ENCODE measurements around the gene IMMT. TPM values are rescaled to one million over a fixed set of nuclear protein-coding genes. Genes with fewer than 3 reads are reported as not detected.

IMMT gene
- polyA plus RNA-seq, 1 donor (not counting 4 experiments of a cell fraction or from before 2014, with no cell fraction given) = 91.5 TPM

DNA sequence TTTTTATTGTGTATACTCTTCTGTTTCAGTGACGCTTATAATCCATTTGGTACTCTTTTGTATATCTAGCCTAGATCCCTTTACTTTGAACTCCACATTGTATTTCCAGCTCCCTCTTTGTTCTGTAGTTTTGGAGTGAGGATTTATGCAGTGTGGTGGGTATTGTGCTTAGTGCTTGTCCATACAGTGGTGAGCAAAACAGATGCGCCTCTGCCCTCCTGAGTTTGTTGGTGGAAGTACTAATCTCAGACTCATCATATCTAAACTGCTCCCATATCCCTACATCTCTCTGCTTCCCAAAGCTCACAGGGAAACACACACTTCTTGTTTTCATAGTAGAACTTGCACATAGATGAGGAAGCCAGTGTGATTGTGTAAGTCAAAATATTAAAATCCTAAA lies 77.1 kb downstream of the IMMT start:
- FAIRE-seq = no peak

DNA sequence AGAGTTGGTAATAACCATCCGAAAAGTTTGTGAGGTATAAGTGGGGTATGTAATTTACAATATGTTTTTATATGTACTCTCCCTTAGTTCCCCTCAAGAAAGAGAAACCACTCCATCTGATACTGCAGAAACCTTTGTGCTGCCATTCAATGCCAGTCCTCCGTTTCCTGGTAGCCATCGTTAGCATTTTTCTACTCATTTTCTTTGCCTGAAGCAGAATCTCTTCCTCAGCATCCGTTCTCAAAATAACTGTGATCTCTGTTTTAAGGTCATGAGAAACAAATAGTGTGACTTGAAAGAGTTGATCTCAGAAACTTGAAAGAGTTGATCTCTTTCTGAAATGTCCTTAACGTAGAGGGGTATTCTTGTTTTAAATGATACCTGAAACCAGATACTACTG lies 88.2 kb downstream of the IMMT start:
- Histone ChIP-seq H3K4me2 (ENCODE audit: control insufficient read depth, extremely low read depth, insufficient read depth, low read depth, low read length) (peak overlapping the region; percentile 96), H3K27ac (ENCODE audit: control insufficient read depth, insufficient read depth, low read length) (peak overlapping the region; percentile 85), H3K9me1 (ENCODE audit: control insufficient read depth, extremely low read depth, insufficient read depth, low read length) (no peaks in the 10 kb centered on the region), H3K9ac (ENCODE audit: control insufficient read depth, extremely low read depth, insufficient read depth, low read length) (peak overlapping the region; percentile 92), H2AFZ (ENCODE audit: control insufficient read depth, low read length) (no peak overlapping the region), H3K4me1 (ENCODE audit: control insufficient read depth, extremely low read depth, insufficient read depth, low read length) (peaks cover 16% of the 10 kb centered on the region), H4K20me1 (ENCODE audit: control insufficient read depth, extremely low read depth, insufficient read depth, low read length) (peaks cover 2% of the 10 kb centered on the region), H3K9me3 (ENCODE audit: control insufficient read depth, low read depth, low read length) (no peaks in the 10 kb centered on the region), H3K27me3 (ENCODE audit: control insufficient read depth, extremely low read depth, insufficient read depth, low read length) (no peaks in the 10 kb centered on the region), H3K4me3 (ENCODE audit: control insufficient read depth in 2 of 3, extremely low read depth in 1 of 3, insufficient read depth in 2 of 3, low read depth in 1 of 3, low read length in 3 of 3) (peak overlapping the region; percentile 61 to 99 (median 95)), H3K79me2 (ENCODE audit: control insufficient read depth, insufficient read depth, low read length) (peaks cover 78% of the 10 kb centered on the region), H3K36me3 (ENCODE audit: control insufficient read depth in 2 of 2, extremely low read depth in 1 of 2, insufficient read depth in 2 of 2, low read length in 2 of 2) (peaks cover 10 to 14% of the 10 kb centered on the region in 2 experiments)
- dilution Hi-C loops (cut with MboI; ENCODE audit: extremely low pct_ligation_motif_present, low sequenced_read_pairs) = no loop called here
- DNase-seq (ENCODE audit: low read depth, low spot score) (no peak), FAIRE-seq (no peak)
- TF ChIP-seq, protein P1, sequence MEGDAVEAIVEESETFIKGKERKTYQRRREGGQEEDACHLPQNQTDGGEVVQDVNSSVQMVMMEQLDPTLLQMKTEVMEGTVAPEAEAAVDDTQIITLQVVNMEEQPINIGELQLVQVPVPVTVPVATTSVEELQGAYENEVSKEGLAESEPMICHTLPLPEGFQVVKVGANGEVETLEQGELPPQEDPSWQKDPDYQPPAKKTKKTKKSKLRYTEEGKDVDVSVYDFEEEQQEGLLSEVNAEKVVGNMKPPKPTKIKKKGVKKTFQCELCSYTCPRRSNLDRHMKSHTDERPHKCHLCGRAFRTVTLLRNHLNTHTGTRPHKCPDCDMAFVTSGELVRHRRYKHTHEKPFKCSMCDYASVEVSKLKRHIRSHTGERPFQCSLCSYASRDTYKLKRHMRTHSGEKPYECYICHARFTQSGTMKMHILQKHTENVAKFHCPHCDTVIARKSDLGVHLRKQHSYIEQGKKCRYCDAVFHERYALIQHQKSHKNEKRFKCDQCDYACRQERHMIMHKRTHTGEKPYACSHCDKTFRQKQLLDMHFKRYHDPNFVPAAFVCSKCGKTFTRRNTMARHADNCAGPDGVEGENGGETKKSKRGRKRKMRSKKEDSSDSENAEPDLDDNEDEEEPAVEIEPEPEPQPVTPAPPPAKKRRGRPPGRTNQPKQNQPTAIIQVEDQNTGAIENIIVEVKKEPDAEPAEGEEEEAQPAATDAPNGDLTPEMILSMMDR (optimal IDR thresholded peaks at IDR 0.05 in 1 of 3, IDR thresholded peaks at IDR 0.05 in 1 of 3, conservative IDR thresholded peaks at IDR 0.05 in 1 of 3; ENCODE audit: extremely low read depth in 1 of 3, insufficient read depth in 2 of 3, low read length in 3 of 3) = no peak
- no peak for TF ChIP-seq EZH2 (IDR thresholded peaks at IDR 0.05; ENCODE audit: low read length)

More for the DNA sequence above, 77.1 kb downstream of the IMMT start:
- H3K36me3 ChIP-seq (ENCODE audit: control insufficient read depth in 2 of 2, extremely low read depth in 1 of 2, insufficient read depth in 2 of 2, low read length in 2 of 2) = peaks cover 26 to 43% of the 10 kb centered on the region in 2 experiments
- no peak overlapping the region for H3K4me2 ChIP-seq (ENCODE audit: control insufficient read depth, extremely low read depth, insufficient read depth, low read depth, low read length)
- H4K20me1 ChIP-seq (ENCODE audit: control insufficient read depth, extremely low read depth, insufficient read depth, low read length) = peaks cover 5% of the 10 kb centered on the region
- no peak overlapping the region for H2AFZ ChIP-seq (ENCODE audit: control insufficient read depth, low read length)
- TF ChIP-seq EZH2 (IDR thresholded peaks at IDR 0.05; ENCODE audit: low read length) = no peak
- TF ChIP-seq, protein P1 (optimal IDR thresholded peaks at IDR 0.05 in 1 of 3, IDR thresholded peaks at IDR 0.05 in 1 of 3, conservative IDR thresholded peaks at IDR 0.05 in 1 of 3; ENCODE audit: extremely low read depth in 1 of 3, insufficient read depth in 2 of 3, low read length in 3 of 3) = peak in 1 of 3 experiments; percentile 9
- no peak overlapping the region for H3K4me3 ChIP-seq (ENCODE audit: control insufficient read depth in 2 of 3, extremely low read depth in 1 of 3, insufficient read depth in 2 of 3, low read depth in 1 of 3, low read length in 3 of 3)
- H3K4me1 ChIP-seq (ENCODE audit: control insufficient read depth, extremely low read depth, insufficient read depth, low read length) = no peaks in the 10 kb centered on the region
- no peaks in the 10 kb centered on the region for H3K27me3 ChIP-seq (ENCODE audit: control insufficient read depth, extremely low read depth, insufficient read depth, low read length)
- H3K27ac ChIP-seq (ENCODE audit: control insufficient read depth, insufficient read depth, low read length) = no peak overlapping the region
- H3K9ac ChIP-seq (ENCODE audit: control insufficient read depth, extremely low read depth, insufficient read depth, low read length) = no peak overlapping the region
- dilution Hi-C loops (cut with MboI; ENCODE audit: extremely low pct_ligation_motif_present, low sequenced_read_pairs) = no loop called here
- no peaks in the 10 kb centered on the region for H3K9me3 ChIP-seq (ENCODE audit: control insufficient read depth, low read depth, low read length)
- H3K79me2 ChIP-seq (ENCODE audit: control insufficient read depth, insufficient read depth, low read length) = peaks cover 13% of the 10 kb centered on the region
- no peaks in the 10 kb centered on the region for H3K9me1 ChIP-seq (ENCODE audit: control insufficient read depth, extremely low read depth, insufficient read depth, low read length)
- no peak for DNase-seq (ENCODE audit: low read depth, low spot score)
